CD4-positive, alpha-beta T cell (primary cell): Measurements from ENCODE around the gene DPEP2. TPM values are rescaled to one million over a fixed set of nuclear protein-coding genes. Genes with fewer than 3 reads are reported as not detected.

ENCODE experiments used
- ATAC-seq: fragments of 200-7000 bp; cut with Tn5 transposase; one replicate; pipeline ENCODE4 v1.10.0; 2022; ENCODE audit warnings: mild to moderate bottlenecking; ENCODE audit not compliant: poor library complexity
- CTCF ChIA-PET: fragments of 350-600 bp; sonication (Branson Sonifier 250); formaldehyde crosslinking; loops from one replicate; lab custom pipeline; 2021; ENCODE audit warnings: antibody characterized with exemption, inconsistent platforms; lab: Charles Lee
- POLR2A ChIA-PET: fragments of 350-600 bp; sonication (Branson Sonifier 250); formaldehyde crosslinking; loops from one replicate; lab custom pipeline; 2021; ENCODE audit warnings: antibody characterized with exemption, inconsistent platforms; lab: Charles Lee
- DNase-seq, 14 experiments: peaks; one replicate each; pipeline ENCODE4 v3.0.0-alpha.2; 2013 to 2020; ENCODE audit warnings: mixed read lengths in 2 of 14
- H3K27ac ChIP-seq, 2 donors: one replicate each; pipeline versions ENCODE4 v1.5.1 to v1.7.0; 2013; ENCODE audit warnings: low read length in 2 of 2, low read depth in 1 of 2, mild to moderate bottlenecking in 1 of 2
- H3K27me3 ChIP-seq, 2 experiments: 1 replicate in 1 of 2; 2 replicates in 1 of 2; pipeline versions ENCODE4 v1.6.1 to v1.7.0; 2013; ENCODE audit warnings: low read length in 2 of 2, control low read depth in 1 of 2, mild to moderate bottlenecking in 1 of 2, moderate library complexity in 1 of 2; ENCODE audit not compliant: insufficient read depth in 2 of 2, control insufficient read depth in 1 of 2
- H3K36me3 ChIP-seq: one replicate; pipeline ENCODE4 v1.6.1; 2013; ENCODE audit warnings: low read length, control low read depth; ENCODE audit not compliant: insufficient read depth
- H3K4me1 ChIP-seq: one replicate; pipeline ENCODE4 v1.6.1; 2013; ENCODE audit warnings: low read length, control low read depth; ENCODE audit not compliant: insufficient read depth
- H3K4me3 ChIP-seq: one replicate; pipeline ENCODE4 v1.5.1; 2013; ENCODE audit warnings: mild to moderate bottlenecking, low read length, moderate library complexity
- H3K9me3 ChIP-seq, 2 experiments: 1 replicate in 1 of 2; 2 replicates in 1 of 2; pipeline versions ENCODE4 v1.6.1 to v1.7.0; 2013; ENCODE audit warnings: low read length in 2 of 2, mild to moderate bottlenecking in 2 of 2, control low read depth in 1 of 2, moderate library complexity in 1 of 2; ENCODE audit not compliant: control insufficient read depth in 1 of 2, insufficient read depth in 1 of 2
- H3K27ac Mint-ChIP-seq: one replicate; pipeline ENCODE4 v1.8.0; 2020; ENCODE audit warnings: mixed read lengths
- H3K27me3 Mint-ChIP-seq: one replicate; pipeline ENCODE4 v1.8.0; 2021; ENCODE audit warnings: mixed read lengths
- H3K36me3 Mint-ChIP-seq: one replicate; pipeline ENCODE4 v1.8.0; 2021; ENCODE audit warnings: low read depth, mixed read lengths
- H3K4me1 Mint-ChIP-seq: one replicate; pipeline ENCODE4 v1.8.0; 2021; ENCODE audit warnings: low read depth, mixed read lengths
- H3K4me3 Mint-ChIP-seq: one replicate; pipeline ENCODE4 v1.8.0; 2020; ENCODE audit warnings: mild to moderate bottlenecking, mixed read lengths
- H3K9me3 Mint-ChIP-seq: one replicate; pipeline ENCODE4 v1.8.0; 2020; ENCODE audit warnings: mixed read lengths
- intact Hi-C, 2 experiments: fragments of 100-400 bp; cut with DNase I in 1 of 2; cut with micrococcal nuclease in 1 of 2; formaldehyde crosslinking; loops; one replicate each; pipeline versions ENCODE4 v1.15.1 to v1.9.0; 2023 to 2025; cut with DNase I, micrococcal nuclease
- total RNA-seq, 174 experiments: library from RNA in 2 of 174; stranded (reverse) in 2 of 174; gene quantifications; one replicate each; pipeline ENCODE4 v1.2.3 and lab custom pipeline; 2021 to 2026
- TF ChIP-seq, protein P1 (sequence below): fragments of 200-600 bp; IDR thresholded peaks from one replicate; pipeline ENCODE4 v1.8.0; 2022; ENCODE audit warnings: antibody characterized with exemption, mild to moderate bottlenecking

The DPEP2 gene
- total RNA-seq, 2 experiments from 2014 or later: 42.2 to 43.5 TPM

GRCh38 chr16:68005786-68006286 lies 6.6 kb upstream of the DPEP2 start:
- Histone ChIP-seq H3K4me3 (no peak overlapping the region), H3K36me3 (no peaks in the 10 kb centered on the region), H3K9me3 (no peaks in the 10 kb centered on the region), H3K4me1 (peaks cover 49% of the 10 kb centered on the region), H3K27ac (peak overlapping the region; percentile 62 to 84), H3K27me3 (no peaks in the 10 kb centered on the region)
- intact Hi-C loops: no loop called here
- Mint-ChIP-seq H3K9me3 (no peaks in the 10 kb centered on the region), H3K4me3 (peak overlapping the region; percentile 74), H3K27ac (peak overlapping the region; percentile 97), H3K27me3 (no peaks in the 10 kb centered on the region), H3K36me3 (no peaks in the 10 kb centered on the region), H3K4me1 (peaks cover 48% of the 10 kb centered on the region)
- TF ChIP-seq, protein P1, sequence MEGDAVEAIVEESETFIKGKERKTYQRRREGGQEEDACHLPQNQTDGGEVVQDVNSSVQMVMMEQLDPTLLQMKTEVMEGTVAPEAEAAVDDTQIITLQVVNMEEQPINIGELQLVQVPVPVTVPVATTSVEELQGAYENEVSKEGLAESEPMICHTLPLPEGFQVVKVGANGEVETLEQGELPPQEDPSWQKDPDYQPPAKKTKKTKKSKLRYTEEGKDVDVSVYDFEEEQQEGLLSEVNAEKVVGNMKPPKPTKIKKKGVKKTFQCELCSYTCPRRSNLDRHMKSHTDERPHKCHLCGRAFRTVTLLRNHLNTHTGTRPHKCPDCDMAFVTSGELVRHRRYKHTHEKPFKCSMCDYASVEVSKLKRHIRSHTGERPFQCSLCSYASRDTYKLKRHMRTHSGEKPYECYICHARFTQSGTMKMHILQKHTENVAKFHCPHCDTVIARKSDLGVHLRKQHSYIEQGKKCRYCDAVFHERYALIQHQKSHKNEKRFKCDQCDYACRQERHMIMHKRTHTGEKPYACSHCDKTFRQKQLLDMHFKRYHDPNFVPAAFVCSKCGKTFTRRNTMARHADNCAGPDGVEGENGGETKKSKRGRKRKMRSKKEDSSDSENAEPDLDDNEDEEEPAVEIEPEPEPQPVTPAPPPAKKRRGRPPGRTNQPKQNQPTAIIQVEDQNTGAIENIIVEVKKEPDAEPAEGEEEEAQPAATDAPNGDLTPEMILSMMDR: no peak
- peak; percentile 96 for ATAC-seq
- peak; percentile 35 to 82 (median 61) for DNase-seq
- POLR2A ChIA-PET: interaction anchor here (0.5 to 3.5 kb wide), 22 partner anchors 8 to 1176 kb away, joined by 3 to 52 read pairs (median 4); partner anchors contain the start of genes DDX28, DPEP2NB, DUS2 and GFOD2
- CTCF ChIA-PET: interaction anchor here (0.7 to 1.0 kb wide), 2 partner anchors 64 to 189 kb away, joined by 3 read pairs; no protein-coding TSS in a partner anchor

DNA sequence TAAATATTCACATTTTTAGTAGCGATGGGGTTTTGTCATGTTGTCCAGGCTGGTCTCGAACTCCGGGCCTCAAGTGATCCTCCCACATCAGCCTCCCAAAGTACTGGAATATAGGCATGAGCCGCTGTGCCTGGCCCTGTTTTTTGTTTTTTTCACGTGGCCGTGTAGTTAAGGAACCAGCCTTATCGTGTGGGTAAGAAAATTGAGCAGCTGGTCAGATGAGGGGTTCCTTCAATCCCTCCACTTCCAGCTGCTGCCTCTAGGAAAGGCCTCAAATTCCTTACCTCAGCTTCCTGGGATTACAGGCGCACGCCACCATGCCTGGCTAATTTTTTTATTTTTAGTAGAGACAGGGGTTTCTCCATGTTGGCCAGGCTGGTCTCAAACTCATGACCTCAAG lies 5.9 kb upstream of the DPEP2 start:
- ChIA-PET POLR2A (interaction anchor here (0.5 to 3.5 kb wide), 22 partner anchors 8 to 1175 kb away, joined by 3 to 52 read pairs (median 4); partner anchors contain the start of genes DDX28, DPEP2NB, DUS2 and GFOD2), CTCF (no interaction called here)
- no peak for DNase-seq
- H3K27ac Mint-ChIP-seq: peak overlapping the region; percentile 97
- H3K27me3 ChIP-seq: no peaks in the 10 kb centered on the region
- H3K36me3 Mint-ChIP-seq: no peaks in the 10 kb centered on the region
- peak overlapping the region; percentile 62 to 84 for H3K27ac ChIP-seq
- peaks cover 54% of the 10 kb centered on the region for H3K4me1 ChIP-seq
- H3K4me3 ChIP-seq: no peak overlapping the region
- H3K9me3 Mint-ChIP-seq: no peaks in the 10 kb centered on the region
- no peak for ATAC-seq
- intact Hi-C loops: no loop called here
- TF ChIP-seq, protein P1: no peak
- peaks cover 48% of the 10 kb centered on the region for H3K4me1 Mint-ChIP-seq
- no peaks in the 10 kb centered on the region for H3K27me3 Mint-ChIP-seq
- no peaks in the 10 kb centered on the region for H3K36me3 ChIP-seq
- peak overlapping the region; percentile 11 for H3K4me3 Mint-ChIP-seq
- H3K9me3 ChIP-seq: no peaks in the 10 kb centered on the region

- no peak overlapping the region for H3K4me3 ChIP-seq
- ATAC-seq: no peak
- peaks cover 59% of the 10 kb centered on the region for H3K4me1 Mint-ChIP-seq
- no peaks in the 10 kb centered on the region for H3K36me3 ChIP-seq
- no peak overlapping the region for H3K27ac ChIP-seq
- ChIA-PET CTCF (interaction anchor here (0.6 to 1.7 kb wide), 3 partner anchors 17 to 203 kb away, joined by 3 to 4 read pairs (median 3); no protein-coding TSS in a partner anchor), POLR2A (interaction anchor here (1.1 to 1.5 kb wide), 3 partner anchors 14 to 110 kb away, joined by 3 to 5 read pairs (median 4); partner anchors contain the start of genes DDX28, DUS2 and PSKH1)
- peak overlapping the region; percentile 35 for H3K4me3 Mint-ChIP-seq
- H3K9me3 Mint-ChIP-seq: no peaks in the 10 kb centered on the region
- H3K27me3 ChIP-seq: no peaks in the 10 kb centered on the region
- peak overlapping the region; percentile 93 for H3K27ac Mint-ChIP-seq
- intact Hi-C loops: no loop called here
- peaks cover 11% of the 10 kb centered on the region for H3K36me3 Mint-ChIP-seq
- H3K4me1 ChIP-seq: peaks cover 71% of the 10 kb centered on the region
- no peaks in the 10 kb centered on the region for H3K27me3 Mint-ChIP-seq
- no peak for DNase-seq
- H3K9me3 ChIP-seq: peaks cover 0 to 6% of the 10 kb centered on the region in 2 experiments
- TF ChIP-seq, protein P1: no peak
Observed at GRCh38 chr16:68003031-68003430, 3.7 kb upstream of the DPEP2 start.
